HT1080 (cell line): Measurements from ENCODE around the gene PIGH. TPM values are rescaled to one million over a fixed set of nuclear protein-coding genes. Genes with fewer than 3 reads are reported as not detected.
"Not testable (repeated sequence)": the region's sequence is repeated elsewhere in the genome, so short reads cannot be mapped to it uniquely, and the experiment has no call there.

Experiments
- DNase-seq: peaks from one replicate; pipeline ENCODE4 v3.0.0-alpha.2; 2015; ENCODE audit warnings: low read depth
- small RNA-seq: library from RNA; depleted of rRNA; stranded (forward); fragments of <200 nt; gene quantifications from one replicate; pipeline ENCODE3, GENCODE V24; 2014
- total RNA-seq: library from RNA; depleted of rRNA; stranded (reverse); fragments of >200 nt; shearing (Covaris generic); gene quantifications from 2 replicates; pipeline ENCODE4 v1.2.3, GENCODE V29; 2014; rRNA removed

PIGH gene
- total RNA-seq, 1 experiment from 2014 or later, result 37.4 TPM

GRCh38 chr14:67553547-67553946, 46.5 kb downstream of the PIGH start:
- no peak for DNase-seq

GRCh38 chr14:67551940-67552339, 48.1 kb downstream of the PIGH start:
- DNase-seq, result no peak

GRCh38 chr14:67551123-67551522, 48.9 kb downstream of the PIGH start:
- DNase-seq, result no peak

GRCh38 chr14:67549734-67550133, 50.3 kb downstream of the PIGH start:
- DNase-seq, result no peak

GRCh38 chr14:67547224-67547780, 52.8 kb downstream of the PIGH start:
- no peak for DNase-seq

- no peak for DNase-seq
These were observed 55.5 kb downstream of the PIGH start for GRCh38 chr14:67544590-67544989.

GRCh38 chr14:67542620-67543019, 57.4 kb downstream of the PIGH start:
- DNase-seq, result not testable (repeated sequence)

GRCh38 chr14:67541448-67542387, 58.4 kb downstream of the PIGH start:
- no peak for DNase-seq

Small RNA genes lying within 50 kb of the gene (small RNA-seq; reads per million reads assigned to genes)
- not detected for gene AL132640.3
- not detected for gene RF00019

Other genes with a start within 250 kb of the PIGH start
- gene ATP6V1D, start 240.5 kb downstream of the PIGH start, total RNA-seq, result 112 and 122 TPM in 2 replicates
- 497 and 506 TPM in 2 replicates for gene EIF2S1, start 239.9 kb downstream of the PIGH start, total RNA-seq
- 1.4 and 2.3 TPM in 2 replicates for gene PLEK2, start 188.1 kb downstream of the PIGH start, total RNA-seq
- gene TMEM229B, start 111.5 kb downstream of the PIGH start, total RNA-seq, result 5.8 and 6.0 TPM in 2 replicates
- gene PLEKHH1, start 67.0 kb downstream of the PIGH start, total RNA-seq, result 4.2 and 4.3 TPM in 2 replicates
- 20.6 and 22.8 TPM in 2 replicates for gene ARG2, start 19.7 kb upstream of the PIGH start, total RNA-seq
- gene VTI1B, start 74.4 kb upstream of the PIGH start, total RNA-seq, result 80.2 and 96.1 TPM in 2 replicates
- 76.1 and 91.2 TPM in 2 replicates for gene RDH11, start 95.5 kb upstream of the PIGH start, total RNA-seq
- gene RDH12, start 101.6 kb upstream of the PIGH start, total RNA-seq, result 0.23 and 0.29 TPM in 2 replicates
- gene ZFYVE26, start 216.3 kb upstream of the PIGH start, total RNA-seq, result 7.2 and 13.4 TPM in 2 replicates
- gene RAD51B, start 219.5 kb upstream of the PIGH start, total RNA-seq, result 8.5 and 9.4 TPM in 2 replicates